Stimulated activated CD4-positive, alpha-beta T cell treated with anti-CD3 and anti-CD28 coated beads, Interleukin-2, amount 100 ng/mL, for 4 hours (primary cell): Measurements from ENCODE around the gene SLC2A14.
"Not testable (repeated sequence)": the region's sequence is repeated elsewhere in the genome, so short reads cannot be mapped to it uniquely, and the experiment has no call there.

Experiments
- DNase-seq: peaks from one replicate; pipeline ENCODE4 v3.0.0-alpha.2; 2020; ENCODE audit warnings: low read depth

The SLC2A14 gene

GRCh38 chr12:7833201-7833600 is 39.5 kb downstream of the SLC2A14 start:
- not testable (repeated sequence) for DNase-seq

DNA sequence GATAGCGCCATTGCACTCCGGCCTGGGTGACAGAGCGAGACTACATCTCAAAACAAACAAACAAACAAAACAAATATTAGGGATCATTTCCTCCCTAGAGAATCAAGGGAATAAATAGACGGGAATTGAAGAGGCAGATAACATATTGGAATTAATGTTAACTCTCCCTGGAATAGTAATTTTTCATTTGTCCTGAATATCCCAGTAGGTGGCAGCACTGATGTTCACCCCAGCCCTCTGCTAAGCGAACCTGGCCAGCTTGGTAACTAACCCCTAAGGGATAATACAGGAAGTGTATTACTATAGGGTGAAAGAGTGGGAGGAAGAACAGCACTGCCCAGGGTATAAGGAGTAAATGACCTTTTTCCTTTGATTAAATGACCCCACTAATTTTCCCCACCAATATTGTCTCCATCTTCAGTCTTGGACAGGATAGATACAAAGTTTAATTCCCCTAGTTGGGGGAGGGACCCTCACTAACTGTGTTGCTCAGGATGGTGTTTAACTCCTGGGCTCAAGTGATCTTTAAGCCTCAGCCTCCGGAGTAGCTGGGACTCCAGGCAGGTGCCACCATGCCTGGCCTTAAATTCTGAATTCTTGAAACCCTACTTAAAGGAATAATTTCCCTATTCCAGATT is 40.5 kb downstream of the SLC2A14 start:
- DNase-seq, result no peak

GRCh38 chr12:7829737-7830136 is 43.0 kb downstream of the SLC2A14 start:
- DNase-seq, result not testable (repeated sequence)

GRCh38 chr12:7825754-7826153 is 47.0 kb downstream of the SLC2A14 start:
- not testable (repeated sequence) for DNase-seq

DNA sequence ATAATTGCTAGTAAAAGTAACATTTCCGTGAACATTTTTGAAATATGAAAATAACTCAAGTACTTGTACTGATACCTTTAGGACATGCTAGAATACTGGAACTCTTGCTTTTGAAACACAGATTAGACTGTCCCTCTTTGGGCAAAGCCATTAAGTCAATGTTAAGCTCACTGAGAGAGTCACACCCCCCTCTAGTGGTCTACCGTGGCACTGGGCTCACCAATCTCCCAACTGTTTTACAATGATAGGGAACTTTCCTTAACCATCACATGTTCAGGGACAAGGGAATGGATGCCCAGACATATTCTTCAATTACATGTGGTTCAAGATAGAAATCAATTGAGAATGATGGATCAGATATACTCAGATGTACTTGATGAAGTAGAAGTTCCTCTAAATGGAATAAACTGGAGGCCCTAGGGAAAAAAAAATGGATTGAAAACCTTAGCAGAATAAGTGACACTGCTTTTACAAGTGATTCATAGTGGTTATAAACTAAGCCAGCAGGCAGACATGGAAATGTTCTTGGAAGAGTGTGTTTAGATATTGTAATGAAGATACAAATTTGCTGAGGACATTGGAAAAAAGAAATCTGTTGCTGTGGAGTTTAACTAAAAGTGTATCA is 65.7 kb downstream of the SLC2A14 start:
- DNase-seq, result peak; percentile 32

GRCh38 chr12:7806319-7806718 is 66.4 kb downstream of the SLC2A14 start:
- not testable (repeated sequence) for DNase-seq

- no peak for DNase-seq
Observed at GRCh38 chr12:7801460-7801859, 71.3 kb downstream of the SLC2A14 start.

DNA sequence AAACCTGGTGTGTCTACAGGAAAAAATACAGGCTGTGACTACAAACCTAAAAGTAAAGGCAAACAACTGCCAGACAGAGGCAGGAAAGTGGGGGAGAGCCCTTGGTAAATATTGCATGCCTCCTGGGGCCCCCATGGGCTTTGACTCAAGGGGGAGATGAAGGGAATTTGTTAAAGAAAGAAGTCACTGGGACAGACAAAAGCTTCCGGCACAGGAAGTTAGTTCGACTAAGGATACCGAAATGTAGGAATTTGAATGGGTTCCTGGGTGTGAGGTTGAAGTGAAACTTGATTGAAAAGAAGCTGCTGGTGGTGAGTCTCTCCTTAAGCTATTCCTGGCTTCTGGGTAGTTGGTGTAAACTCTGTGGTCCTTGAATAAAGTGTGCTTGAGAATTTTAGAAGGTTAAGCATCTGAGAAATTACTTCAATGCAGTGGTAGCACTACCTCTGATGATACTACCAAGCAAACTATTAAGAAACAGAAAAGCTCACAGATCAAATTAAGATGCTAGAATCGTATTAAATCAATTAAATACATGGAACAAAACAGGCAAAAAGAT is 73.9 kb downstream of the SLC2A14 start:
- DNase-seq, result not testable (repeated sequence)

DNA sequence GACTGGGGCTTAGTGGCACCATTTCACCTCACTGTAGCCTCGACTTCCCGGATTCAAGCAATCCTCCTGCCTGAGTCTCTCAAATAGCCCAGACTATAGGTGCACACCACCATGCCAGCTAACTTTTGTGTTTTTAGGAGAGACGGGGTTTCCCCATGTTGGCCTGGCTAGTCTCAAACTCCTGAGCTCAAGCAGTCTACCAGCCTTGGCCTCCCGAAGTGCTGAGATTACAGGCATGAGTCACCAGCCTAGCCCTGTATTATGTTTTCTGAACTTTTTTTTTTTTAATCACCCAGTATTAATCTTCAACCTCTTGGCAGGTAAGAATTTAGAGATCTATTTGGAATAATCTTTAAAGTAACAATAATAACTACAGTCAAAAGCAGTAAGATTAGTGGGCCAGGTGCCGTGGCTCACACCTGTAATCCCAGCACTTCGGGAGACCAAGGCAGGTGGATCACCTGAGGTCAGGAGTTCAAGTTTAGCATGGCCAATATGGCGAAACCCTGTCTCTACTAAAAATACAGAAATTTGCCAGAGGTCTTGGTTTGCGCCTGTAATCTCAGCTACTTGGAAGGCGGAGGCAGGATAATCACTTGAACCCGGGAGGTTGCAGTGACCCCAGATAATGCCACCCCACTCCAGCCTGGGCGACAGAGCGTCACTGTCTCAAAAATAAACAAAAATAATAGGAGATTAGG is 74.9 kb downstream of the SLC2A14 start:
- no peak for DNase-seq

DNA sequence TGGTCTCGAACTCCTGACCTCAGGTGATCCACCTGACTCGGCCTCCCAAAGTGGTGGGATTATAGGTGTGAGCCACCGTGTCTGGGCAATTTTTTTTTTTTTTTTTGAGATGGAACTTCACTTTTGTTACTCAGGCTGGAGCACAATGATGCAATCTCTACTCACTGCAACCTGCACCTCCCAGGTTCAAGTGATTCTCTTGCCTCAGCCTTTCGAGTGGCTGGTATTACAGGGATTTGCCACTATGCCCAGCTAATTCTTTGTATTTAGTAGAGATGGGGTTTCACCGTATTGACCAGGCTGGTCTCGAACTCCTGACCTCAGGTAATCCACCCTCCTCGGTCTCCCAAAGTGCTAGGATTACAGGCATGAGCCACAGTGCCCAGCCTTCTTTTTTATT is 75.4 kb downstream of the SLC2A14 start:
- not testable (repeated sequence) for DNase-seq

GRCh38 chr12:7793211-7793610 is 79.5 kb downstream of the SLC2A14 start:
- no peak for DNase-seq

DNA sequence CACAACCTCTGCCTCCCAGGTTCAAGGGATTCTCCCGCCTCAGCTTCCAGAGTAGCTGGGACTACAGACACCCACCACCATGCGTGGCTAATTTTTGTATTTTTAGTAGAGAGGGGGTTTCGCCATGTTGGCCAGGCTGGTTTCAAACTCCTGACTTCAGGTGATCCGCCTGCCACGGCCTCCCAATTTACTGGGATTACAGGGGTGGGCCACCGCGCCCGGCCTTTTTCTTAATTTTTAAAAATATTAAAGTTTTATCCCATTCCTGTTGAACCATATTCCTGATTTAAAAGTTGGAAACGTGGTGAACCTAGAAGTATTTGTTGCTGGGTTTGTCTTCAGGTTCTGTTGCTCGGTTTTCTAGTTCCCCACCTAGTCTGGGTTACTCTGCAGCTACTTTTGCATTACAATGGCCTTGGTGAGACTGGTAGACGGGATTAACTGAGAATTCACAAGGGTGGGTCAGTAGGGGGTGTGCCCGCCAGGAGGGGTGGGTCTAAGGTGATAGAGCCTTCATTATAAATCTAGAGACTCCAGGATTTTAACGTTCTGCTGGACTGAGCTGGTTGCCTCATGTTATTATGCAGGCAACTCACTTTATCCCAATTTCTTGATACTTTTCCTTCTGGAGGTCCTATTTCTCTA is 83.7 kb downstream of the SLC2A14 start, which contains the start of gene NANOG:
NANOG (plus strand) TSS at position 519 of the 645 bp plus-strand sequence. CDS start 213 bp downstream, outside the sequence.
- DNase-seq, result not testable (repeated sequence)

DNA sequence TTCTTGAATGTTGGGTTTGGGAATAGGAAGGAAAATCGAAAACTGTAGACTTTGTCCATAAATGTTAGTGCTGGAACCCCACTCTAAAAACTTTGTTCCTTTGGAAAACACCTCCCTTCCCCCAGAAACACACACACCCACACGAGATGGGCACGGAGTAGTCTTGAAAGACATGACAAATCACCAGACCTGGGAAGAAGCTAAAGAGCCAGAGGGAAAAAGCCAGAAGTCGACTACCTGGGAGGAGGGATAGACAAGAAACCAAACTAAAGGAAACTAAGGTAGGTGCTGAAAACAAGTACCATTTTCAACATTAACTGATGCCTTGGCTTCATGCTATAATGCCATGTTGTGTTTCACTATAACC is 84.4 kb downstream of the SLC2A14 start:
- no peak for DNase-seq

DNA sequence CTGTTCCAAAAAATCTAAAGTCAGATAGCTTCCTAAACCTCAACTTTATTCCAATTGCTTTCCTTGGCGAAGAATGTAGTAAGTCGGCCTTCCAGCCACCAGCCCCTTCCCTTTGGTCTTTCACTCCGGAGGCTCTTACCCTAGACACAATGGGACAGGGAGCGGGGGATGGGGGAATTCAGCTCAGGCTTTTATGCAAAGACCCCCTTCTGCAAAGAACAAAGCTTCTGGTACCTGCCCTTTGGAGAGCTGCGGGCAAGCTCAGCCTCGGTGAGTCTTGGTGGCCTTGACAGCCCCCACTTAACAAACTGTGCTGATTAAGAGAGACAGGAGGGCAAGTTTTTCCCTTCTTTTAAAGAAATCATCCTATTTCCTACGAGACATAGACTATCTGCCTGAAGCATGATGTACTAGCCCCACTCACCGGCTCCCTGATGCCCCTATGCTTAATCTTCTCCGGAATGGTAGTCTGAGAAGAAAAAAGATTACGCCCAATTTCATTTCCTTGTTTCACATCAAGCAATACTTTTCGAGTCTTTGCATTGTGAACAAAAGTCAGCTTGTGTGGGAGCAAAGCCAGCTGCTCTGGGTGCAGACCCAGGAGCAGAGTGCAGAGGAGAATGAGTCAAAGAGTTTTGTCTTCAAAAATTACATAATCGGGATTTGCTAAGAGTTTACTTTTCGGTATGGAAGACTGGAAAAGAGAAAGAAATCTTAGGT is 85.0 kb downstream of the SLC2A14 start:
- no peak for DNase-seq

GRCh38 chr12:7784701-7785100 is 88.0 kb downstream of the SLC2A14 start:
- DNase-seq, result no peak

- not testable (repeated sequence) for DNase-seq
Observed at GRCh38 chr12:7783433-7783832, 89.3 kb downstream of the SLC2A14 start.

DNA sequence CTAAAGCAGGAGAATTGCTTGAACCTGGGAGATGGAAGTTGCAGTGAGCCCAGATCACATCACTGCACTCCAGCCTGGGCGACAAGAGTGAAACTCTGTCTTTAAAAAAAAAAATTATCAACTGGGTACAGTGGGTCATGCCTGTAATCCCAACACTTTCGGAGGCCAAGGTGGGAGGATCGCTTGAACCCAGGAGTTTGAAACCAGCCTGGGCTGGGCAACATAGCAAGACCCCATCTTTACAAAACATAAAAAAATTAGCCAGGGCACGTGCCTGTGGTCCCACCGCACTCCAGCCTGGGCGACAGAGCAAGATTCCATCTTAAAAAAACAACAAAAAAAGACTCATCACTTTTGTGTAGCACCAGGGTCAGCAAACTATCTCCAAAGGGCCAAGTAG is 90.7 kb downstream of the SLC2A14 start:
- DNase-seq, result no peak

GRCh38 chr12:7781274-7781673 is 91.4 kb downstream of the SLC2A14 start:
- DNase-seq, result no peak

DNA sequence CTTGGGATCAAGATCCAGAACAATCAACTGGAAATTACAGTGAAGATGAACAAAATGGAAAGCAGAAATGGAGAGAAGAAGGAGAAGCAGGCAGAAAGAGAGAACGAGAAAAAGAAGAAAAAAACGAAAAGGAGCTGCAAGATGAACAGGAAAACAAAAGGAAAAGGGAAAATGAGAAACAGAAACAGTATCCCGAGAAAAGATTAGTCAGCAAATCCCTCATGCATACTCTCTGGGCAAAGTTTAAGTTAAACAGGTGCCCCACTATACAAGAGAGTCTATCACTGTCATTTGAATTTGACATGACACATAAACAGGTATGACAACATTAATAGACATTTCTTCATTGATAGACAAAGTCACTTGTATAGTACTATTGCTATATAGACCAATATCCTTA is 102.7 kb downstream of the SLC2A14 start:
- DNase-seq, result no peak
